ENCODE measurements around the gene ZNF69. TPM values are rescaled to one million over a fixed set of nuclear protein-coding genes. Genes with fewer than 3 reads are reported as not detected.

The ZNF69 gene
- total and polyA plus RNA-seq, 2 of the 4 experiments (the other 2 are of a cell fraction), result 2.7 to 12.0 TPM

DNA sequence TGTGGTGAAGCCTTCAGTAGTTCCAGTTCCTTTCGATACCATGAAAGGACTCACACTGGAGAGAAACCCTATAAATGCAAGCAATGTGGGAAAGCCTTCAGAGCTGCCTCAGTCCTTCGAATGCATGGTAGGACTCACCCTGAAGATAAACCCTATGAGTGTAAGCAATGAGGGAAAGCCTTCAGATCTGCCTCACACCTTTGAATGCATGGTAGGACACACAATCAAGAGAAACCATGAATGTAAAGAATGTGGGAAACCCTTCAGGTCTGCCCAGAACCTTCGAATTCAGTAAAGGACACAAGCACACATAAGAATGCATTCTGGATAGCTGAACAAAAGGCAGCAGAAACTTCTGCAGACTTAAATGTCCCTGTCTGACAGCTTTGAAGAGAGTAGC, 18.3 kb downstream of the ZNF69 start:
- H3K4ac ChIP-seq (ENCODE audit: low read depth, low read length), result no peak overlapping the region
- peaks cover 25% of the 10 kb centered on the region for H3K36me3 ChIP-seq (ENCODE audit: control insufficient read depth, insufficient read depth, low read length)
- no peak overlapping the region for H3K18ac ChIP-seq (ENCODE audit: low read depth, low read length)
- no peak for ATAC-seq (ENCODE audit: low read depth)
- BruUV-seq (replicated peaks), result no TSS peak
- no peak overlapping the region for H3K23ac ChIP-seq (ENCODE audit: low read depth, low read length)
- POLR2A ChIA-PET (ENCODE audit: unreplicated experiment), result no interaction called here
- no peak overlapping the region for H2BK15ac ChIP-seq (ENCODE audit: low read depth, low read length)
- no peak overlapping the region for H2BK5ac ChIP-seq (ENCODE audit: low read depth, low read length, poor library complexity, severe bottlenecking)
- no peak for DNase-seq
- no peaks in the 10 kb centered on the region for H3K9me1 ChIP-seq (ENCODE audit: insufficient read depth, low read length)
- H3K27ac ChIP-seq (ENCODE audit: insufficient read depth, low read length), result no peak overlapping the region
- H4K5ac ChIP-seq (ENCODE audit: low read depth, low read length), result no peak overlapping the region
- CTCF ChIA-PET, result no interaction called here
- WGBS, 2 experiments (ENCODE audit: extremely low coverage in 2 of 2, insufficient read length in 1 of 2), result no CpG with 5 or more reads among the region's 3 CpGs
- no peak overlapping the region for H2BK20ac ChIP-seq (ENCODE audit: low read depth, low read length)
- intact Hi-C loops (cut with micrococcal nuclease), result no loop called here
- H3K4me2 ChIP-seq (ENCODE audit: low read depth, low read length), result no peak overlapping the region
- H2AFZ ChIP-seq (replicated peaks; ENCODE audit: low read length, poor library complexity), result no peak overlapping the region
- no peak for TF ChIP-seq POLR2A (IDR thresholded peaks at IDR 0.05; ENCODE audit: low read depth, low read length)
- no peak for TF ChIP-seq MAFK (IDR thresholded peaks at IDR 0.05; ENCODE audit: low read depth, low read length)
- TF ChIP-seq, protein P1, sequence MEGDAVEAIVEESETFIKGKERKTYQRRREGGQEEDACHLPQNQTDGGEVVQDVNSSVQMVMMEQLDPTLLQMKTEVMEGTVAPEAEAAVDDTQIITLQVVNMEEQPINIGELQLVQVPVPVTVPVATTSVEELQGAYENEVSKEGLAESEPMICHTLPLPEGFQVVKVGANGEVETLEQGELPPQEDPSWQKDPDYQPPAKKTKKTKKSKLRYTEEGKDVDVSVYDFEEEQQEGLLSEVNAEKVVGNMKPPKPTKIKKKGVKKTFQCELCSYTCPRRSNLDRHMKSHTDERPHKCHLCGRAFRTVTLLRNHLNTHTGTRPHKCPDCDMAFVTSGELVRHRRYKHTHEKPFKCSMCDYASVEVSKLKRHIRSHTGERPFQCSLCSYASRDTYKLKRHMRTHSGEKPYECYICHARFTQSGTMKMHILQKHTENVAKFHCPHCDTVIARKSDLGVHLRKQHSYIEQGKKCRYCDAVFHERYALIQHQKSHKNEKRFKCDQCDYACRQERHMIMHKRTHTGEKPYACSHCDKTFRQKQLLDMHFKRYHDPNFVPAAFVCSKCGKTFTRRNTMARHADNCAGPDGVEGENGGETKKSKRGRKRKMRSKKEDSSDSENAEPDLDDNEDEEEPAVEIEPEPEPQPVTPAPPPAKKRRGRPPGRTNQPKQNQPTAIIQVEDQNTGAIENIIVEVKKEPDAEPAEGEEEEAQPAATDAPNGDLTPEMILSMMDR (conservative IDR thresholded peaks at IDR 0.05; ENCODE audit: low read depth, low read length), result no peak
- TF ChIP-seq CHD1 (IDR thresholded peaks at IDR 0.05; ENCODE audit: low read depth, low read length), result no peak
- TF ChIP-seq MAZ (IDR thresholded peaks at IDR 0.05; ENCODE audit: borderline replicate concordance, low read depth, low read length), result no peak
- TF ChIP-seq NFE2L2 (IDR thresholded peaks at IDR 0.05; ENCODE audit: low read depth, low read length), result no peak
- TF ChIP-seq, protein P2, sequence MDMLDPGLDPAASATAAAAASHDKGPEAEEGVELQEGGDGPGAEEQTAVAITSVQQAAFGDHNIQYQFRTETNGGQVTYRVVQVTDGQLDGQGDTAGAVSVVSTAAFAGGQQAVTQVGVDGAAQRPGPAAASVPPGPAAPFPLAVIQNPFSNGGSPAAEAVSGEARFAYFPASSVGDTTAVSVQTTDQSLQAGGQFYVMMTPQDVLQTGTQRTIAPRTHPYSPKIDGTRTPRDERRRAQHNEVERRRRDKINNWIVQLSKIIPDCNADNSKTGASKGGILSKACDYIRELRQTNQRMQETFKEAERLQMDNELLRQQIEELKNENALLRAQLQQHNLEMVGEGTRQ (IDR thresholded peaks at IDR 0.05; ENCODE audit: low read depth, low read length), result no peak
- no peak for TF ChIP-seq BHLHE40 (IDR thresholded peaks at IDR 0.05; ENCODE audit: low read depth, low read length)
- no peak for TF ChIP-seq SMC3 (IDR thresholded peaks at IDR 0.05; ENCODE audit: low read depth, low read length)
- TF ChIP-seq RCOR1 (IDR thresholded peaks at IDR 0.05; ENCODE audit: insufficient replicate concordance, low read length), result no peak
- TF ChIP-seq RFX5 (IDR thresholded peaks at IDR 0.05; ENCODE audit: low read depth, low read length), result no peak
- TF ChIP-seq CEBPB (IDR thresholded peaks at IDR 0.05; ENCODE audit: low read depth, low read length), result no peak
- TF ChIP-seq FOS (IDR thresholded peaks at IDR 0.05; ENCODE audit: low read depth, low read length), result no peak
- no peak for TF ChIP-seq MXI1 (IDR thresholded peaks at IDR 0.05; ENCODE audit: borderline replicate concordance, low read depth, low read length)
- TF ChIP-seq, protein P3, sequence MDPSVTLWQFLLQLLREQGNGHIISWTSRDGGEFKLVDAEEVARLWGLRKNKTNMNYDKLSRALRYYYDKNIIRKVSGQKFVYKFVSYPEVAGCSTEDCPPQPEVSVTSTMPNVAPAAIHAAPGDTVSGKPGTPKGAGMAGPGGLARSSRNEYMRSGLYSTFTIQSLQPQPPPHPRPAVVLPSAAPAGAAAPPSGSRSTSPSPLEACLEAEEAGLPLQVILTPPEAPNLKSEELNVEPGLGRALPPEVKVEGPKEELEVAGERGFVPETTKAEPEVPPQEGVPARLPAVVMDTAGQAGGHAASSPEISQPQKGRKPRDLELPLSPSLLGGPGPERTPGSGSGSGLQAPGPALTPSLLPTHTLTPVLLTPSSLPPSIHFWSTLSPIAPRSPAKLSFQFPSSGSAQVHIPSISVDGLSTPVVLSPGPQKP (IDR thresholded peaks at IDR 0.05; ENCODE audit: borderline replicate concordance, low read depth, low read length), result no peak
- TF ChIP-seq RAD21 (IDR thresholded peaks at IDR 0.05; ENCODE audit: low read length), result no peak
- no peak overlapping the region for H4K91ac ChIP-seq (ENCODE audit: insufficient read depth, low read depth, low read length)
- no peak overlapping the region for H3K14ac ChIP-seq (replicated peaks; ENCODE audit: low read depth, low read length)
- no peak overlapping the region for H4K8ac ChIP-seq (ENCODE audit: low read depth in 2 of 2, low read length in 2 of 2)
- peaks cover 0 to 4% of the 10 kb centered on the region in 2 experiments; a peak in 1 of 4 replicates for H3K79me1 ChIP-seq (ENCODE audit: low read depth in 1 of 2, low read length in 2 of 2)
- H3K4me1 ChIP-seq (ENCODE audit: control insufficient read depth, insufficient read depth, low read length), result no peaks in the 10 kb centered on the region
- no peak overlapping the region for H2AK9ac ChIP-seq (replicated peaks; ENCODE audit: low read depth, low read length, poor library complexity)
- dilution Hi-C loops (cut with HindIII; ENCODE audit: low sequenced_read_pairs, unreplicated experiment), result no loop called here
- no peak overlapping the region for H3K9ac ChIP-seq (ENCODE audit: low read depth, low read length)
- H2AK5ac ChIP-seq (ENCODE audit: low read depth, low read length), result no peak overlapping the region
- H4K20me1 ChIP-seq (ENCODE audit: insufficient read depth, low read length), result no peaks in the 10 kb centered on the region
- in situ Hi-C loops (cut with MboI; ENCODE audit: low sequenced_read_pairs), result no loop called here
- H2BK120ac ChIP-seq (ENCODE audit: low read depth, low read length), result no peak overlapping the region
- no peaks in the 10 kb centered on the region for H3K27me3 ChIP-seq (ENCODE audit: control insufficient read depth, insufficient read depth, low read length)
- no peak overlapping the region for H3K4me3 ChIP-seq (ENCODE audit: insufficient read depth, low read depth, low read length)
- peaks cover 54% of the 10 kb centered on the region for H3K9me3 ChIP-seq (ENCODE audit: control insufficient read depth, insufficient read depth, low read length)
- H3K56ac ChIP-seq (ENCODE audit: extremely low read depth, insufficient read depth, low read length), result no peak overlapping the region
